ENCODE results near the gene RPH3AL.
"Not testable (repeated sequence)": the region's sequence is repeated elsewhere in the genome, so short reads cannot be mapped to it uniquely, and the experiment has no call there.

Gene RPH3AL

GRCh38 chr17:279331-279730 is 73.3 kb downstream of the RPH3AL start:
- Histone ChIP-seq H3K27me3 (replicated peaks) (no peaks in the 10 kb centered on the region), H3K36me3 (replicated peaks) (no peaks in the 10 kb centered on the region), H3K4me3 (ENCODE audit: low read depth, low read length) (no peak overlapping the region), H3K27ac (no peak overlapping the region)
- TF ChIP-seq, protein P1, sequence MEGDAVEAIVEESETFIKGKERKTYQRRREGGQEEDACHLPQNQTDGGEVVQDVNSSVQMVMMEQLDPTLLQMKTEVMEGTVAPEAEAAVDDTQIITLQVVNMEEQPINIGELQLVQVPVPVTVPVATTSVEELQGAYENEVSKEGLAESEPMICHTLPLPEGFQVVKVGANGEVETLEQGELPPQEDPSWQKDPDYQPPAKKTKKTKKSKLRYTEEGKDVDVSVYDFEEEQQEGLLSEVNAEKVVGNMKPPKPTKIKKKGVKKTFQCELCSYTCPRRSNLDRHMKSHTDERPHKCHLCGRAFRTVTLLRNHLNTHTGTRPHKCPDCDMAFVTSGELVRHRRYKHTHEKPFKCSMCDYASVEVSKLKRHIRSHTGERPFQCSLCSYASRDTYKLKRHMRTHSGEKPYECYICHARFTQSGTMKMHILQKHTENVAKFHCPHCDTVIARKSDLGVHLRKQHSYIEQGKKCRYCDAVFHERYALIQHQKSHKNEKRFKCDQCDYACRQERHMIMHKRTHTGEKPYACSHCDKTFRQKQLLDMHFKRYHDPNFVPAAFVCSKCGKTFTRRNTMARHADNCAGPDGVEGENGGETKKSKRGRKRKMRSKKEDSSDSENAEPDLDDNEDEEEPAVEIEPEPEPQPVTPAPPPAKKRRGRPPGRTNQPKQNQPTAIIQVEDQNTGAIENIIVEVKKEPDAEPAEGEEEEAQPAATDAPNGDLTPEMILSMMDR (IDR thresholded peaks at IDR 0.05; ENCODE audit: low read depth, low read length, missing control alignments), result no peak
- in situ Hi-C loops (cut with HindIII; ENCODE audit: low pct_ligation_motif_present, low sequenced_read_pairs), result no loop called here
- DNase-seq, result no peak

DNA sequence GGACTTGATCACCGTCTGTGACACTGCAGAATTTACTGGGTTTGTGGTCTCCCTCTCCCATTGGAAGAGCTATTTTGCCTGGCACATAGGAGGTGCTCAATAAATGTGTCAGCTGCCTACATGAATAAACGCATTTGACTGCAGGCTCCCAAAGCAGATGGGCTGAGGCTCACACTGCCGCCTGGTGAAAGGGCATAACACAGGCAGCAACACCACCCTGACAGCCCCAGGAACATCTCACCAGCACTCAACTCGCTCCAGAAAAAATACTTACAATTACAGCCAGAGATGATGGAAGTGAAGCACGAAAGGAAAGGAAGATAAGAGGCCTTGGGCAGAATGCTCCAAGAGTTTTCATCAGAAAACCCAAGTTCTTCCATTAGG is 73.9 kb downstream of the RPH3AL start:
- TF ChIP-seq, protein P1 (IDR thresholded peaks at IDR 0.05; ENCODE audit: low read depth, low read length, missing control alignments), result no peak
- Histone ChIP-seq H3K27me3 (replicated peaks) (no peaks in the 10 kb centered on the region), H3K27ac (no peak overlapping the region), H3K4me3 (ENCODE audit: low read depth, low read length) (no peak overlapping the region), H3K36me3 (replicated peaks) (no peaks in the 10 kb centered on the region)
- DNase-seq, result no peak
- in situ Hi-C loops (cut with HindIII; ENCODE audit: low pct_ligation_motif_present, low sequenced_read_pairs), result no loop called here

- in situ Hi-C loops (cut with HindIII; ENCODE audit: low pct_ligation_motif_present, low sequenced_read_pairs), result no loop called here
- TF ChIP-seq, protein P1 (IDR thresholded peaks at IDR 0.05; ENCODE audit: low read depth, low read length, missing control alignments), result no peak
- no peak overlapping the region for H3K27ac ChIP-seq
- no peak overlapping the region for H3K4me3 ChIP-seq (ENCODE audit: low read depth, low read length)
- DNase-seq, result no peak
- no peaks in the 10 kb centered on the region for H3K27me3 ChIP-seq (replicated peaks)
- no peaks in the 10 kb centered on the region for H3K36me3 ChIP-seq (replicated peaks)
These were observed 74.4 kb downstream of the RPH3AL start for GRCh38 chr17:278055-278675.

- Histone ChIP-seq H3K36me3 (replicated peaks) (no peaks in the 10 kb centered on the region), H3K4me3 (ENCODE audit: low read depth, low read length) (no peak overlapping the region), H3K27ac (no peak overlapping the region), H3K27me3 (replicated peaks) (no peaks in the 10 kb centered on the region)
- DNase-seq, result no peak
- in situ Hi-C loops (cut with HindIII; ENCODE audit: low pct_ligation_motif_present, low sequenced_read_pairs), result no loop called here
- TF ChIP-seq, protein P1 (IDR thresholded peaks at IDR 0.05; ENCODE audit: low read depth, low read length, missing control alignments), result no peak
These were observed 77.7 kb downstream of the RPH3AL start for GRCh38 chr17:274902-275301.

DNA sequence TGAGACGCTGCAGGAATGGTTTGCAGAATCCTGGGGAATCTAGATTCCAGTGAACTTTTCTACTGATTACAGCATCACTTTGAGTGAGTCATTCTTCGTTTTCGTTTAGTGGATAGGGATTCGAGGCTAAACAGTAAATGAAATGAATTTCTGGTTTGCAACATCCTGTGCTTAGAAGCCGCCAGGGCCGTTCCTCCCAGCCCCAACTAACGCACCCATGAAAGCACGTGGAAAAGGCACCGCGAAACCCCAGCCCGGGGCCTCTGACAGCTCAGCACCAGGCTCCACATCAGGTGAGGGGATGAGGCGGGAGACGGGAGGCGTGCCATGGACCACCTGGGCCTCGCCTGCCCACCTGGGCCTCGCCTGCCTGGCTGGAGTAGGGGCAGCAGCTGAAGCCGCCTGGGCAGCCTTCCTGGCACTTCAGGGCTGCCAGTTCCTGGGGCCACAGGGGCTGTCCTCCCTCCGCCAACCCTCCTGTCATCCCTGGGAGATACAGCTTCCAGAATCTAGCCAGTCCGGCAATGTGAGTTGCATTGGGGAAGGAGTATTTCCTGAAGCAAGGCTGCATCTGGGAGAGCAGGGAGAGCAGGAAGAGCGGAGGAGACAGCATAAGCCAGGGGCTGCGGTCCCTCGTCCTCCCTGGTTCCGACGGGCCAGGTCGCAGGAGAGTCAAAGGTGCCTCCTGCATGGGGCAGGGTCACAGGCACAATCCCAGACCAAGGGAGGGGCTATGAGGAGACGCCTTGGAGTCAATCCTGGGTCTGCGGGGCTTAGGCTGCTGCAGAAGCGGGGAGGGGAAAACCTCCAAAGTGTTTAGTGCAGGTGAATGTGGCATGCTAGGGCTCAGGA is 78.4 kb downstream of the RPH3AL start:
- TF ChIP-seq, protein P1 (IDR thresholded peaks at IDR 0.05; ENCODE audit: low read depth, low read length, missing control alignments), result no peak
- Histone ChIP-seq H3K4me3 (ENCODE audit: low read depth, low read length) (no peak overlapping the region), H3K27me3 (replicated peaks) (no peaks in the 10 kb centered on the region), H3K36me3 (replicated peaks) (no peaks in the 10 kb centered on the region), H3K27ac (no peak overlapping the region)
- in situ Hi-C loops (cut with HindIII; ENCODE audit: low pct_ligation_motif_present, low sequenced_read_pairs), result no loop called here
- DNase-seq, result no peak

DNA sequence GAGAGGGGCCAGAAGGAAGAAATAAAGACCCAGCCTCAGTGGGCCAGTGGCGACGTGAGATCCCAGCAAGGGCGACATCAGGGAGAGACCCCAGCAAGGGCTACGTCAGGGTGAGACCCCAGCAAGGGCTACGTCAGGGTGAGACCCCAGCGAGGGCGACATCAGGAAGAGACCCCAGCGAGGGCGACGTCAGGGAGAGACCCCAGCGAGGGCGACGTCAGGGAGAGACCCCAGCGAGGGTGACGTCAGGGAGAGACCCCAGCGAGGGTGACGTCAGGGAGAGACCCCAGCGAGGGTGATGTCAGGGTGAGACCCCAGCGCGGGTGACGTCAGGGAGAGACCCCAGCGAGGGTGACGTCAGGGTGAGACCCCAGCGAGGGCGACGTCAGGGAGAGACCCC is 79.8 kb downstream of the RPH3AL start:
- H3K27me3 ChIP-seq (replicated peaks); H3K4me3 ChIP-seq (ENCODE audit: low read depth, low read length); H3K36me3 ChIP-seq (replicated peaks); in situ Hi-C loops (cut with HindIII; ENCODE audit: low pct_ligation_motif_present, low sequenced_read_pairs); DNase-seq; H3K27ac ChIP-seq: not testable (repeated sequence)

DNA sequence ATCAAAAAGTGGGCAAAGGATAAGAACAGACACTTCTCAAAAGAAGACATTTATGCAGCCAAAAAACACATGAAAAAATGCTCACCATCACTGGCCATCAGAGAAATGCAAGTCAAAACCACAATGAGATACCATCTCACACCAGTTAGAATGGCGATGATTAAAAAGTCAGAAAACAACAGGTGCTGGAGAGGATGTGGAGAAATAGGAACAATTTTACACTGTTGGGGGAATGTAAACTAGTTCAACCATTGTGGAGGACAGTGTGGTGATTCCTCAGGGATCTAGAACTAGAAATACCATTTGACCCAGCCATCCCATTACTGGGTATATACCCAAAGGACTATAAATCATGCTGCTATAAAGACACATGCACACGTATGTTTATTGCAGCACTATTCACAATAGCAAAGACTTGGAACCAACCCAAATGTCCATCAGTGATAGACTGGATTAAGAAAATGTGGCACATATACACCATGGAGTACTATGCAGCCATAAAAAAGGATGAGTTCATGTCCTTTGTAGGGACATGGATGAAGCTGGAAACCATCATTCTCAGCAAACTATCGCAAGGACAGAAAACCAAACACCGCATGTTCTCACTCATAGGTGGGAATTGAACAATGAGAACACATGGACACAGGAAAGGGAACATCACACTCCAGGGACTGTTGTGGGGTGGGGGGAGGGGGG is 80.5 kb downstream of the RPH3AL start:
- DNase-seq; H3K27me3 ChIP-seq (replicated peaks); H3K4me3 ChIP-seq (ENCODE audit: low read depth, low read length); in situ Hi-C loops (cut with HindIII; ENCODE audit: low pct_ligation_motif_present, low sequenced_read_pairs); H3K27ac ChIP-seq; H3K36me3 ChIP-seq (replicated peaks): not testable (repeated sequence)

All from brain microvascular endothelial cell (primary cell).